Activated CD8-positive, alpha-beta memory T cell treated with anti-CD3 and anti-CD28 coated beads for 48 hours (primary cell): Measurements from ENCODE around the gene LYST.
"Not testable (repeated sequence)": the region's sequence is repeated elsewhere in the genome, so short reads cannot be mapped to it uniquely, and the experiment has no call there.

ENCODE experiments used
- DNase-seq, 3 experiments: peaks; one replicate each; pipeline ENCODE4 v3.0.0-alpha.2; 2020; ENCODE audit warnings: low read depth in 2 of 3, low spot score in 2 of 3

Gene LYST

GRCh38 chr1:235823684-235824083, 43.0 kb downstream of the LYST start:
- no peak for DNase-seq

- DNase-seq = no peak
Measured at GRCh38 chr1:235822685-235823084, 44.0 kb downstream of the LYST start.

DNA sequence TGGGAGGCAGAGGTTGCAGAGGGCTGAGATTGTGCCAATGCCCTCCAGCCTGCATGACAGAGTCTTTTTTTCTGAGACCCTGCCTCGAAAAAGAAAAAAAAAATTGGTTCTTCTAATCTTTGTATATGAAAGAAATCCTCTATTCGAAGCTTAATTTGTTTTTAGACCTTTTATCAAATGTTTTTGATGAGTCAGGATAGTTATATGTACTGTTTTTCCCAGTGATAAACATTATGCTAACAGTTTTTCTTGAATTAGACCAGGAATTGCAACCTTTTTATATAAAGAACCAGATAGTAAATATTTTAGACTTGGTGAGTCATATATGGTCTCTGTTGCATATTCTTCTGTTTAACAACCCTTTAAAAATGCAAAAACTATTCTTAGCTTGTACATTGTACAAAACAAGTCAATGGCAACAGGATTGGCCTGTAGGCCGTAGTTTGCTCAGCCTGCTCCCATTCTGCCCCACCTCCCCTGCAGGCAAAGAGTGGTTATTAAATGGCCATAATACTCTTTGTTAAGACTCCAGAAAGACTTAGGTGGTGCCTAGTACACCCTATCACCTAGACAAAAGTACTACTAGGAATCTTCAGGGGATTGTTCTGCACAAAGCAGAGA, 45.2 kb downstream of the LYST start:
- no peak for DNase-seq

- DNase-seq = no peak
Measured at GRCh38 chr1:235820061-235820460, 46.6 kb downstream of the LYST start.

DNA sequence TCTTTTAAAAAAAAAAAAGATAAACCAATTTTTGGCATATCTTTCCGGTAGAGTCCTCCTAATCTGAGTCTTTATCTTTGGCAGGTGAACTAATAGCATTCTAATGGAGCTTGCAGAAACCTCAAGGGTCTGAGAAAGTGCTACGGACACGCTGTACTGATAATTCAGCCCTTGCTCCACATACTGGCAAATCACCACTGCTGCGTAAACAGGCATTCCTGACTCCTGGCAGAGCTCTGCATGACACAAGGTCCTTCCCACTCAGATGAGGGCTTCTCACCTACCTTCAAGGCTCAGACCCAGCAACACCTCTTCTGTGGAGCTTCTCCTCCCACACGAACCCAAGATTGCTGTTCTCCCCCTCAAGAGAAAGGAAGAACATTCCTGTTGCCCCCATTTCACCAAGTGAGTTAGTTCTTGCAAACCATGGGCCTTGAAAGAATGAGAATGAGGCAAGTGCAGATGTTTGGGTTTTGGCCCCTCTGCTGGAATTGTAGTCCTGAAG, 48.0 kb downstream of the LYST start:
- DNase-seq = no peak

GRCh38 chr1:235817101-235817728, 49.5 kb downstream of the LYST start:
- DNase-seq = no peak

- DNase-seq = no peak
Measured at GRCh38 chr1:235809688-235810397, 56.9 kb downstream of the LYST start.

DNA sequence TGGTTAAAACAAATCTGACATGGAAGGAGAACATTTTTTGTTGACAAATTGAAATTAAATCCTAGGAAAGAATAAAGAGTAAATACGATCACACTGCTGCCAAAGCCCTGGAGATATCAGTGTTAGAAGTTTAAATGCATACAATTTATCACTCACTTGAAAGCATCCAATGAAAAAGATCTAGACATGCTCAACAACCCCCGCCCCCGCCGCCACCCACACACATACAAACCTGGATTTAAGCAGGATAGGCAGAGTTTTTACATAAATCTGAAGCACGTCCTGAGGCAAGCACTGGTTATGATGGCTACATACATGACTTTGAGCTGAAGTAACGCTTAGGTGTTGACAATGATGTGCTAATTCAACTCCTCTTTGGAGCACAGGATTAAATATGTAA, 58.5 kb downstream of the LYST start:
- DNase-seq = no peak

DNA sequence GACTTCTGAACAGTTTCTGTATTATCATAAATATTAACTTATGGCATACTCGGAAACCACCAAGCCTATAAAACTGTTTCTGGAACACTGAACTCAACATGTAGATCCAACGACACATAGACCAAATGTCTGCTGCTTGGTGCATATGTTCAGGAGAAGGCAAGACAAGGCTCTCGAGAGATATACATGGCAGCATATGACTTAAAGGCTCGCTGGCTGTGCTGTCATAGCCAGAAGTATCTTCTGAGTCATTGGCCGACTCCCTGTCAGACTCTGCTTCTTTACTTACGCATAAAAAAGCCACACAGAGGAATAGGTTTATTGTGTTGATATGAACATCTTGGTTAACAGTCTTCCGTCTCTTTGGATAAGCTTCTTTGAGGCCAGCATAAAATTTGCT, 60.6 kb downstream of the LYST start:
- no peak for DNase-seq

GRCh38 chr1:235802573-235803346, 63.9 kb downstream of the LYST start:
- DNase-seq = no peak

DNA sequence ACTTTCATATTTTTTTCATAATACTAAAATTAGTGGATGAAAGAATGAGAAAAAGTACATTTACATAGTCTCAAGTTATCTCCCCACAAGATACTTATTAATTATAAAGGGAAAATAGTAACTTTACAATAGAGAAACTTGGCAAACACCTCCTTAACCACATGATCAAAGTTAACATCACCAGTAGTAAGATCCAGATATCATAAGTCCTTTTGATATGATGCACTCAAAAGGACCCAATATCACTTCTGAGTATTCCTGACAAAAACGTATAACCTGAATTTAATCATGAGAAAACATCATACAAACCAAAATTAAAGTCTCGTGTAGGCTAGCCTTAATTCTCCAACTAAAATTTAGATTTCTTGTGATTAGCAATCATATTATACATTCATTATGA, 67.4 kb downstream of the LYST start:
- no peak for DNase-seq

DNA sequence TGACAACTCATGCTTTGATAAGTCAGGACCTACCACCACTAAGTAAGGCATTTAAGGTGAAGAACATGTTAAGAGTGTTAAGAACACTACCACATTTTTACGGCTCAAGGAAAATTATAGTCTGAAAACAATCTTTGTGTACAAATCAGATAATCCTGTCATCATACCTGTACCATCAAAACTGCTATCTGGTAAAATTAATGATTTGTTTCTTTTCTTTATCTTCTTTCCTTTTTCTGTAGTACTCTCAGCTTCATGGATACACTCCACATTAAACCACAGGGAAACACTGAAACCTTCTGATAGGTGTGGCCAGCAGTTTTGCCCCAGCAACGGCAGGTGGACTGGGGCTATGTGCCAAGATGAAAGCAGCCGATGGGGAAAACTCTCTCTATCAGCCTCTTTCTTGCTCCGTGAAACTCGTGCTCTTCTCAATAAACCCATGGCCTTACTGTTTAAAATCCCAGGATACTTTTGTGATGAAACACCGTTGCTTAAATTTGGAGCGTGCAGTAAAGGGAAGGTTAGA, 75.1 kb downstream of the LYST start:
- DNase-seq = no peak

DNA sequence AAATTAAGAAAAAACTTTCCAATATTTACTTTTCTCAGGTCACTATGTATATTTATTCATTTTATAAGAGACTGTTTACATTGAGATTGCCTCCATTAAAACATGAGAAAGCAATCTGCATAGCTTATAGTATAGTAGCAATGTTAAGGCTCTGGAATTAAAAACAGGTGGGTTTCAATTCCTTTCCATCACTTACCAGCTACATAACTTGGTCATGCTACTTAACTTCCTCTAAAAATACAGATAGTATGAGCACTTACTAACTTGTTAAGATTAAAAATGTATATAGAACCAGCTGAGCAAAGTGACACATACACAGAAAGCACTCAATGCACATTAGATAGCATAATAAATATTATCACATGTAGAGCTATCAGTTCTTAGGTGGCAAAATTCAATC, 76.6 kb downstream of the LYST start:
- no peak for DNase-seq

- DNase-seq = not testable (repeated sequence)
Measured at GRCh38 chr1:235786227-235786898, 80.3 kb downstream of the LYST start.

GRCh38 chr1:235784950-235785349, 81.8 kb downstream of the LYST start:
- no peak for DNase-seq

DNA sequence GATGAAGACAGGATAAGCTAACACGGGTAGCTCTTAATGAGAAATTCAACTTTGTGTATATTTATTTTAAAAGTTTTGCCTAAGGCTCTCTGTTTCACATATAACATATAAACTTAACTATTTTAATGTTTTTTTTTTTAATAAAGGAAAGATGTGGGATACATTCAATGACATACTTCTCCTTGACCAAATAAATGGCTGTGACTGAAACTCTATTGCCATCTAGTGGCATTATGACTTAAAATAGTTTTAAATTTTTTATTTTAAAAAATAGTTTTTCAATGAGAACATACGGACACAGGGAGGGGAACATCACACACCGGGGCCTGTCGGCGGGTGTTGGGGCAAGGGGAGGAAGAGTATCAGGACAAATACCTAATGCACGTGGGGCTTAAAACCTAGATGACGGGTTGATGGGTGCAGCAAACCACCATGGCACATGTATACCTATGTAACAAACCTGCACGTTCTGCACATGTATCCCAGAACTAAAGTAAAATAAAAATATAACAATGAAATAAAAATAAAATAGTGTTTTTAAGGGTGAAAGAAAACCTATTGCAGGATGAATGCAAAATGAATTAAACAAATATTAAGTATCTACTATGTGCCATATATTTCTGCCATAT, 83.4 kb downstream of the LYST start:
- DNase-seq = no peak

DNA sequence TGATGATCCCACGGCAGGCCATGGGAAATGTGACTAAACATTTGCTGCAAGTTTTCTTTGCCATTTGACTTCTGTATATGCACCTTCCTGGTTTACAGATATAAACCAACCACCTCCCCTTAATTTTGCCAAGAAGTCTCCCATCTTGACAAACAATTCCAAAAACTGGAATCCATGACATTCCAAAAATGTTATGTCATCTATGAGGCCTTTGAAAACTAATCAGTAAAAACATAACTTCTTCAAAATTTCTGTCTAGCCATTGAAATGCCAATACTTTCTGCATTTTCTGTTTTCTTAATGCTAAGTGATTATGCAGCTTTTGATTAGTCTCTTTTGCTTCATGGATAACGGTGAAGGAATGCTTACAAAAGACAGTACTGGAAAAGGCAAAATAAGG, 84.1 kb downstream of the LYST start:
- no peak for DNase-seq

DNA sequence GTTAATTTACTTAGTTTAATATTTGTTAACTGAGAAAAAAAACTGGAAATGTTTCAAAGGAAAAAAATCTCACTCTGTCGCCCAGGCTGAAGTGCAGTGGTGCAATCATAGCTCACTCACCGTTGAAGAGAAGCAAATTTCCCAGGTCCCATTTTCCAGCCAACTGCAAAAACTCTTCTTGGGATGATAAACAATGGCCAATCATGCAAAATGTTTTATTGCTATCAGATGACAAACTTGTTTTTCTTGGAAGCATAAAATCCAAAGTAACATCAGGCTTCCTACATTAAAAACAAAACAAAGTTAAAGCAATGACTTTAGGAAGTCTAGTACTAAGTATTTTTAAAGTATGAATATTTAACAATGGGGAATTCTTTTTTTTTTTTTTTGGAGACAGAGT, 84.9 kb downstream of the LYST start:
- no peak for DNase-seq

DNA sequence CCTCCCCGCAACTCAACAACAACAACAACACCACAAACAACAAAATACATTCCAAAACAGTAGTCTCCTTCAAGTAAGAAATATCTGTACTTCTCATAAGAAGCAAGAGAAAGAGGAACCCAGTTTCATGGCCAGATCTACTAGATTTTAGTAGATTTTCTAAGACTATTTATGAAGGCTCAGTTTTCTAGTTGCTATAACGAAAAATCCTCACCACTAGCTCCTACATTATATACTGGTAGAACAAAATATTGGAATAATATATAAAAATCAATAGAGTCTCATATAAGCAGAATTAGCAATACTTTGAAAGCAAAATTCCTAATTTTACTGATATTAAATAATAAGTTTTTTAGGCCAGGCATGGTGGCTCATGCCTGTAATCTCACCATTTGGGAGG, 86.9 kb downstream of the LYST start:
- no peak for DNase-seq

- no peak for DNase-seq
Measured at GRCh38 chr1:235776396-235776795, 90.3 kb downstream of the LYST start.
